ENCODE results near the gene C17orf113. TPM values are rescaled to one million over a fixed set of nuclear protein-coding genes. Genes with fewer than 3 reads are reported as not detected.

The C17orf113 gene
- total and polyA plus RNA-seq, 2 of the 13 experiments (the other 11 are each of a cell fraction or from before 2014, with no cell fraction given) = 0.87 to 1.1 TPM

- TF ChIP-seq, protein P1, sequence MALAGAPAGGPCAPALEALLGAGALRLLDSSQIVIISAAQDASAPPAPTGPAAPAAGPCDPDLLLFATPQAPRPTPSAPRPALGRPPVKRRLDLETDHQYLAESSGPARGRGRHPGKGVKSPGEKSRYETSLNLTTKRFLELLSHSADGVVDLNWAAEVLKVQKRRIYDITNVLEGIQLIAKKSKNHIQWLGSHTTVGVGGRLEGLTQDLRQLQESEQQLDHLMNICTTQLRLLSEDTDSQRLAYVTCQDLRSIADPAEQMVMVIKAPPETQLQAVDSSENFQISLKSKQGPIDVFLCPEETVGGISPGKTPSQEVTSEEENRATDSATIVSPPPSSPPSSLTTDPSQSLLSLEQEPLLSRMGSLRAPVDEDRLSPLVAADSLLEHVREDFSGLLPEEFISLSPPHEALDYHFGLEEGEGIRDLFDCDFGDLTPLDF (CRISPR knock-in tag; IDR thresholded peaks at IDR 0.05) = no peak
- TF ChIP-seq RARA (CRISPR knock-in tag; IDR thresholded peaks at IDR 0.05) (no peak), TMF1 (CRISPR knock-in tag; IDR thresholded peaks at IDR 0.05; ENCODE audit: low read depth) (no peak), FOXC1 (CRISPR knock-in tag; IDR thresholded peaks at IDR 0.05; ENCODE audit: borderline replicate concordance) (no peak), HOXD1 (CRISPR knock-in tag; IDR thresholded peaks at IDR 0.05) (no peak), RXRB (CRISPR knock-in tag; IDR thresholded peaks at IDR 0.05; ENCODE audit: borderline replicate concordance) (peak; percentile 16; the same call in 1 of the 2 replicates), KDM6A (CRISPR knock-in tag; IDR thresholded peaks at IDR 0.05; ENCODE audit: low read depth) (no peak), CBX1 (IDR thresholded peaks at IDR 0.05; ENCODE audit: low read depth) (no peak), ZNF747 (CRISPR knock-in tag; IDR thresholded peaks at IDR 0.05; ENCODE audit: borderline replicate concordance) (no peak), STAG1 (CRISPR knock-in tag; IDR thresholded peaks at IDR 0.05) (peak; percentile 67), PHF5A (CRISPR knock-in tag; IDR thresholded peaks at IDR 0.05; ENCODE audit: low read depth, unreplicated experiment) (no peak), DBP (CRISPR knock-in tag; IDR thresholded peaks at IDR 0.05; ENCODE audit: not compliant biosample characterization) (no peak), ZFP41 (CRISPR knock-in tag; IDR thresholded peaks at IDR 0.05; ENCODE audit: borderline replicate concordance) (no peak), PITX1 (CRISPR knock-in tag; IDR thresholded peaks at IDR 0.05) (peak; percentile 44; the same call in 1 of the 2 replicates), PLRG1 (conservative IDR thresholded peaks at IDR 0.05) (no peak), YEATS4 (CRISPR knock-in tag; IDR thresholded peaks at IDR 0.05; ENCODE audit: borderline replicate concordance) (no peak), GATA4 (IDR thresholded peaks at IDR 0.05; ENCODE audit: borderline replicate concordance, low read depth) (no peak), DRAP1 (CRISPR knock-in tag; IDR thresholded peaks at IDR 0.05) (peak; percentile 54), MEF2D (CRISPR knock-in tag; IDR thresholded peaks at IDR 0.05) (no peak), ZNF674 (CRISPR knock-in tag; IDR thresholded peaks at IDR 0.05; ENCODE audit: low read depth) (no peak)
- TF ChIP-seq, protein P2, sequence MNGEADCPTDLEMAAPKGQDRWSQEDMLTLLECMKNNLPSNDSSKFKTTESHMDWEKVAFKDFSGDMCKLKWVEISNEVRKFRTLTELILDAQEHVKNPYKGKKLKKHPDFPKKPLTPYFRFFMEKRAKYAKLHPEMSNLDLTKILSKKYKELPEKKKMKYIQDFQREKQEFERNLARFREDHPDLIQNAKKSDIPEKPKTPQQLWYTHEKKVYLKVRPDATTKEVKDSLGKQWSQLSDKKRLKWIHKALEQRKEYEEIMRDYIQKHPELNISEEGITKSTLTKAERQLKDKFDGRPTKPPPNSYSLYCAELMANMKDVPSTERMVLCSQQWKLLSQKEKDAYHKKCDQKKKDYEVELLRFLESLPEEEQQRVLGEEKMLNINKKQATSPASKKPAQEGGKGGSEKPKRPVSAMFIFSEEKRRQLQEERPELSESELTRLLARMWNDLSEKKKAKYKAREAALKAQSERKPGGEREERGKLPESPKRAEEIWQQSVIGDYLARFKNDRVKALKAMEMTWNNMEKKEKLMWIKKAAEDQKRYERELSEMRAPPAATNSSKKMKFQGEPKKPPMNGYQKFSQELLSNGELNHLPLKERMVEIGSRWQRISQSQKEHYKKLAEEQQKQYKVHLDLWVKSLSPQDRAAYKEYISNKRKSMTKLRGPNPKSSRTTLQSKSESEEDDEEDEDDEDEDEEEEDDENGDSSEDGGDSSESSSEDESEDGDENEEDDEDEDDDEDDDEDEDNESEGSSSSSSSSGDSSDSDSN (CRISPR knock-in tag; IDR thresholded peaks at IDR 0.05) = peak; percentile 65; the same call in 1 of the 2 replicates
- TF ChIP-seq, protein P3, sequence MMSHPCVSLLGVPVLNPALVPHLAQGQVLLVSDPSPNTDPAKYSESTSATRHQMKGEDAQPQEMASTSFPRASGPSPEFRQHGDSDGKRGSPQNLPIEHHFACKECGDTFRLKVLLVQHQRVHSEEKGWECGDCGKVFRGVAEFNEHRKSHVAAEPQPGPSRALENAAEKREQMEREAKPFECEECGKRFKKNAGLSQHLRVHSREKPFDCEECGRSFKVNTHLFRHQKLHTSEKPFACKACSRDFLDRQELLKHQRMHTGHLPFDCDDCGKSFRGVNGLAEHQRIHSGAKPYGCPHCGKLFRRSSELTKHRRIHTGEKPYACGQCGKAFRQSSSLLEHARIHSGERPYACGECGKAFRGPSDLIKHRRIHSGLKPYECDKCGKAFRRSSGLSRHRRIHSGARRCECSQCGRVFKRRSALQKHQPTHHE (CRISPR knock-in tag; IDR thresholded peaks at IDR 0.05; ENCODE audit: borderline replicate concordance) = no peak
- TF ChIP-seq, protein P4, sequence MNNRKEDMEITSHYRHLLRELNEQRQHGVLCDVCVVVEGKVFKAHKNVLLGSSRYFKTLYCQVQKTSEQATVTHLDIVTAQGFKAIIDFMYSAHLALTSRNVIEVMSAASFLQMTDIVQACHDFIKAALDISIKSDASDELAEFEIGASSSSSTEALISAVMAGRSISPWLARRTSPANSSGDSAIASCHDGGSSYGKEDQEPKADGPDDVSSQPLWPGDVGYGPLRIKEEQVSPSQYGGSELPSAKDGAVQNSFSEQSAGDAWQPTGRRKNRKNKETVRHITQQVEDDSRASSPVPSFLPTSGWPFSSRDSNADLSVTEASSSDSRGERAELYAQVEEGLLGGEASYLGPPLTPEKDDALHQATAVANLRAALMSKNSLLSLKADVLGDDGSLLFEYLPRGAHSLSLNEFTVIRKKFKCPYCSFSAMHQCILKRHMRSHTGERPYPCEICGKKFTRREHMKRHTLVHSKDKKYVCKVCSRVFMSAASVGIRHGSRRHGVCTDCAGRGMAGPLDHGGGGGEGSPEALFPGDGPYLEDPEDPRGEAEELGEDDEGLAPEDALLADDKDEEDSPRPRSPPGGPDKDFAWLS (CRISPR knock-in tag; IDR thresholded peaks at IDR 0.05; ENCODE audit: borderline replicate concordance) = no peak
These were observed 22.2 kb downstream of the C17orf113 start (continued) for GRCh38 chr17:42027961-42028790.

Measured in HepG2 (cell line).